H1 (cell line): ENCODE results near the gene AIG1. TPM values are rescaled to one million over a fixed set of nuclear protein-coding genes. Genes with fewer than 3 reads are reported as not detected.

Experiments
- ASH2L ChIP-seq: fragments of 200-600, 300-600 bp; sonication (generic); IDR thresholded peaks from one replicate; pipeline ENCODE4 v1.7.1; 2017; ENCODE audit warnings: low read length
- BCL11A ChIP-seq, 2 experiments: IDR thresholded peaks; one replicate each; pipeline ENCODE4 v1.6.1; 2011; ENCODE audit warnings: low read depth in 2 of 2, low read length in 2 of 2, mild to moderate bottlenecking in 2 of 2
- SIN3A ChIP-seq, 2 experiments: IDR thresholded peaks in 1 of 2; conservative IDR thresholded peaks in 1 of 2; 2 replicates each; pipeline ENCODE4 v1.6.1; 2011 to 2012; ENCODE audit warnings: low read length in 2 of 2, improper control_type of control experiment in 1 of 2, low read depth in 1 of 2, mild to moderate bottlenecking in 1 of 2
- SP2 ChIP-seq: IDR thresholded peaks from 2 replicates; pipeline ENCODE4 v1.6.1; 2012; ENCODE audit warnings: mild to moderate bottlenecking, low read length, inconsistent platforms
- polyA plus RNA-seq, 7 experiments: library from polyadenylated mRNA; depleted of rRNA in 3 of 7; stranded (reverse) in 5 of 7; unstranded in 2 of 7; fragments of >200 nt in 5 of 7; fragments of 200-250 nt in 2 of 7; gene quantifications; 1 replicate in 5 of 7; 2 replicates in 1 of 7; 4 replicates in 1 of 7; pipeline versions ENCODE4 v1.2.1 to v1.2.3, GENCODE V29; 2011 to 2013; ENCODE audit warnings: missing spikeins in 2 of 7, mixed read lengths in 2 of 7
- total RNA-seq: library from RNA; stranded (reverse); fragmentation: NEBNext Ultra II Directional; extraction: Animal tissue kit (Norgen Biotek cat#: 25700); gene quantifications from 2 replicates; pipeline ENCODE4 v1.2.1, GENCODE V29; 2021

AIG1 gene
- total and polyA plus RNA-seq, 2 of the 8 experiments (the other 6 are each of a cell fraction or from before 2014, with no cell fraction given), result 56.6 to 58.4 TPM

GRCh38 chr6:143165315-143165855, 104.7 kb downstream of the AIG1 start (continued):
- no peak for TF ChIP-seq BCL11A (IDR thresholded peaks at IDR 0.05; ENCODE audit: low read depth in 2 of 2, low read length in 2 of 2)
- TF ChIP-seq ASH2L, result no peak
- no peak for TF ChIP-seq SIN3A (conservative IDR thresholded peaks at IDR 0.05 in 1 of 2, IDR thresholded peaks at IDR 0.05 in 1 of 2; ENCODE audit: low read depth in 1 of 2, low read length in 2 of 2)
- TF ChIP-seq SP2, result no peak
